C4-2B (cell line): ENCODE data around the gene TP73.

ENCODE experiments used
- H3K27ac ChIP-seq: fragments of 450-650 bp; 2 replicates; pipeline ENCODE4 v1.5.1; 2017
- ZFX ChIP-seq: fragments of 450-650 bp; IDR thresholded peaks from 2 replicates; pipeline ENCODE4 v1.6.1; 2017
- TF ChIP-seq, protein P1 (sequence below): fragments of 450-650 bp; conservative IDR thresholded peaks from 2 replicates; pipeline ENCODE4 v1.5.1; 2017; ENCODE audit warnings: mild to moderate bottlenecking

The TP73 gene

GRCh38 chr1:3651026-3651929 is 1.0 kb upstream of the TP73 start:
- H3K27ac ChIP-seq = no peak overlapping the region
- TF ChIP-seq, protein P1, sequence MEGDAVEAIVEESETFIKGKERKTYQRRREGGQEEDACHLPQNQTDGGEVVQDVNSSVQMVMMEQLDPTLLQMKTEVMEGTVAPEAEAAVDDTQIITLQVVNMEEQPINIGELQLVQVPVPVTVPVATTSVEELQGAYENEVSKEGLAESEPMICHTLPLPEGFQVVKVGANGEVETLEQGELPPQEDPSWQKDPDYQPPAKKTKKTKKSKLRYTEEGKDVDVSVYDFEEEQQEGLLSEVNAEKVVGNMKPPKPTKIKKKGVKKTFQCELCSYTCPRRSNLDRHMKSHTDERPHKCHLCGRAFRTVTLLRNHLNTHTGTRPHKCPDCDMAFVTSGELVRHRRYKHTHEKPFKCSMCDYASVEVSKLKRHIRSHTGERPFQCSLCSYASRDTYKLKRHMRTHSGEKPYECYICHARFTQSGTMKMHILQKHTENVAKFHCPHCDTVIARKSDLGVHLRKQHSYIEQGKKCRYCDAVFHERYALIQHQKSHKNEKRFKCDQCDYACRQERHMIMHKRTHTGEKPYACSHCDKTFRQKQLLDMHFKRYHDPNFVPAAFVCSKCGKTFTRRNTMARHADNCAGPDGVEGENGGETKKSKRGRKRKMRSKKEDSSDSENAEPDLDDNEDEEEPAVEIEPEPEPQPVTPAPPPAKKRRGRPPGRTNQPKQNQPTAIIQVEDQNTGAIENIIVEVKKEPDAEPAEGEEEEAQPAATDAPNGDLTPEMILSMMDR = no peak
- TF ChIP-seq ZFX = no peak

DNA sequence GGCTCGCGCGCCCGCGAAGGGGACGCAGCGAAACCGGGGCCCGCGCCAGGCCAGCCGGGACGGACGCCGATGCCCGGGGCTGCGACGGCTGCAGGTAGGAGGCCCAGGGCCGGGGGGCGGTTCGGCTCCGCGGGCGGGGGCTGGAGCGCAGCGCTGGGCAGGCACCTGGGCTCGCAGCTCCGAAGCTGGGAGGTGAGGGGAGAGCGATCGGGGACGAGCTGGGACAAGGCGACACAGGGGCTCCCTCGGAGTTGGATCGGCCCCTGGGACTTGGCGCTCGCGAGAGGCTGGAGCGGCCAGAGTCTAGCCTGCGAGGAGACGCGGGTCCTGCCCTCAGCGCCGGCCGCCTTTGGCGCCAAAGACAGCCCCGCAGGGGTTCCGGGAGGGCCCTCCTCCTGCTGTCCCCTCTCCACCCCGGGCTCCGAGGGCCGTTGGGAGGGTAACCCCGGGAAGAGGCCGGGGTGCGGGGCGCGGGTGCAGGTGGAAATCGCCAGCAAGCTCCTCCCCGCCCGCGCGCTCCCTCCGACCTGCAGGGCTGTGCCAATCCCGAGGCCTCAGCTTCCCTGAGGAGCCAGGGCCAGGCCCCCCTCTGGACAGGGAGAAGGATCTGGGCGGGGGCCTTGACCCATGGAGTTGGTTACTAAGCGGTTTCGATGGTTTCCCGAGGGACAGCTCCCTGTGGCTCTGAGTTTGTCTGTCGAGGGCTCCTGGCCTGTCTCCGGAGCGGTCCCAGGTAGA is 401 bp downstream of the TP73 start:
- no peak overlapping the region; the same call in 1 of the 2 replicates for H3K27ac ChIP-seq
- TF ChIP-seq, protein P1 = no peak
- TF ChIP-seq ZFX = no peak

DNA sequence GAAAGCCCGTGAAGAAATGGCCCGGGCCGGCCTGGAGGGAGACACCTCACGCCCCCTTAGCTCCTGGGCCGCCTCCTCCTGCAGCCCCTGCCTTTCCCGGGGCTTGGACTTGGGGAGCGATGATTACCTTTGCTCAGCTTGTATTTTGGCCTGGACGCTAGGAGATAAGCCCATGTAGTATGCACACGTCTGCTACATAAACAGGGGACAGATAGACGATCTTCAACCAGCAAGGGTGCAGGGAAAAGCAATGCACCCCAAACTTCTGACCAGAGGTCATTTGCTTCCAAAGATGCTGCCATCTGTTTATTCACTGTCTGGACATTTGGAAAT is 936 bp downstream of the TP73 start:
- H3K27ac ChIP-seq = no peak overlapping the region
- TF ChIP-seq ZFX = no peak
- TF ChIP-seq, protein P1 = no peak

- H3K27ac ChIP-seq = no peak overlapping the region
- TF ChIP-seq ZFX = no peak
- TF ChIP-seq, protein P1 = no peak
Measured at GRCh38 chr1:3654549-3655281, 2.4 kb downstream of the TP73 start.

DNA sequence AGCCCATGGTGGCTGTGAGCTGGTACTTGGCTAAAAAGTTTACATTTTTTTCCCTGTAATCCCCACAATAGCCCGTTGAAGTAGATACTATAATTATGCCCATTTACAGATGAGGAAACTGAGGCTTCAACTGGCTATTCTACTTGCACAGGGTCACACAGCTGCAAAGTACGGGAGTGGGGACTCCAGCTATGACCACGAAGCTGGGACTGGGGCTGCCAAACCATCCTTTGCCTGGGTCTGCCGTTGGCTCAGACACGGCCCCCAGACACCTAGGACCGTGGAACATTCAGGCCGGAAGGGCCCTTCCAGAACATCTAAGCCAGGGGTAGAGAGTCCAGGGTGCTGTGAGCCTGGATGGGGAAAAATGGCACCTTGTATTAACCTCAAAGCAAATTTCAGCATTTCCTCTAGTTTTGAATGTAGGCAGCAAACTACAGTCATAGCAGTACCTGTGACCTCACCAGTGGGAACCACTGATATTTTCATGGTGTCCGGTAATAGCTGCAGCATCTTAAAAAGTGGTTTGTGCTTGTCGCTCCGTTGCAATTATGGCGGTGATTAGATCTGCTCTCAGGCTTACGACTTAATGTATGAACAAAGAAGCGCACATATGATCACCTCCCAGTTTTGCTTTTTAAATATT is 4.3 kb downstream of the TP73 start:
- TF ChIP-seq, protein P1 = no peak
- no peak for TF ChIP-seq ZFX
- no peak overlapping the region for H3K27ac ChIP-seq

- H3K27ac ChIP-seq = no peak overlapping the region
- TF ChIP-seq, protein P1 = no peak
- no peak for TF ChIP-seq ZFX
Measured at GRCh38 chr1:3657096-3657475, 4.8 kb downstream of the TP73 start.
